K562 (cell line): ENCODE results near the gene ALAS2. TPM values are rescaled to one million over a fixed set of nuclear protein-coding genes. Genes with fewer than 3 reads are reported as not detected.

Experiments
- CLOCK ChIP-seq: fragments of 250-450 bp; sonication (Bioruptor Pico); IDR thresholded peaks from 2 replicates; pipeline ENCODE4 v1.4.0; 2020; ENCODE audit warnings: mild to moderate bottlenecking, moderate library complexity, borderline replicate concordance
- GMEB1 ChIP-seq: fragments of 250-450 bp; sonication (Bioruptor Pico); IDR thresholded peaks from 2 replicates; pipeline ENCODE4 v1.4.0; 2020; ENCODE audit warnings: mild to moderate bottlenecking
- GTF2A2 ChIP-seq: IDR thresholded peaks from 2 replicates; pipeline ENCODE4 v1.6.1; 2016; ENCODE audit warnings: mild to moderate bottlenecking, missing genetic modification characterization, missing compliant biosample characterization
- HNRNPK ChIP-seq: fragments of 200-400 bp; formaldehyde crosslinking; IDR thresholded peaks from one replicate; pipeline ENCODE4 v1.6.1; 2018; ENCODE audit warnings: mild to moderate bottlenecking, low read depth, low read length; ENCODE audit not compliant: poor library complexity, severe bottlenecking
- HNRNPLL ChIP-seq: fragments of 200-400 bp; formaldehyde crosslinking; IDR thresholded peaks from 2 replicates; pipeline ENCODE4 v1.6.1; 2017; ENCODE audit warnings: low read length, low read depth, mild to moderate bottlenecking; ENCODE audit not compliant: poor library complexity, severe bottlenecking
- JUND ChIP-seq, 2 experiments: IDR thresholded peaks; 2 replicates in 1 of 2; 3 replicates in 1 of 2; pipeline ENCODE4 v1.6.1; 2011; ENCODE audit warnings: borderline replicate concordance in 2 of 2, low read depth in 2 of 2, low read length in 2 of 2, improper control_type of control experiment in 1 of 2, missing biosample characterization in 1 of 2, missing genetic modification characterization in 1 of 2, missing genetic modification reagents in 1 of 2
- MAFK ChIP-seq: IDR thresholded peaks from 2 replicates; pipeline ENCODE4 v1.6.1; 2011; ENCODE audit warnings: low read length, improper control_type of control experiment
- MCM2 ChIP-seq: fragments of 450-650 bp; IDR thresholded peaks from 2 replicates; pipeline ENCODE4 v1.6.1; 2017; ENCODE audit warnings: low read depth, mild to moderate bottlenecking
- MEF2D ChIP-seq: conservative IDR thresholded peaks from 2 replicates; pipeline ENCODE4 v1.6.1; 2016; ENCODE audit warnings: low read depth, missing genetic modification characterization, missing compliant biosample characterization
- NR2F6 ChIP-seq: fragments of 450-650 bp; formaldehyde crosslinking; IDR thresholded peaks from 2 replicates; pipeline ENCODE4 v1.4.0; 2020; ENCODE audit warnings: mild to moderate bottlenecking
- POLR3A ChIP-seq: IDR thresholded peaks from 2 replicates; pipeline ENCODE4 v1.6.1; 2011; ENCODE audit warnings: borderline replicate concordance, mild to moderate bottlenecking, moderate library complexity; ENCODE audit not compliant: insufficient read length, insufficient read depth; ENCODE audit errors: extremely low read depth
- PTBP1 ChIP-seq: fragments of 200-400 bp; formaldehyde crosslinking; IDR thresholded peaks from 2 replicates; pipeline ENCODE4 v1.6.1; 2017; ENCODE audit warnings: low read depth, low read length
- PTRF ChIP-seq: fragments of 450-650 bp; IDR thresholded peaks from 2 replicates; pipeline ENCODE4 v1.6.1; 2016; ENCODE audit warnings: mild to moderate bottlenecking, missing genetic modification characterization, missing compliant biosample characterization
- RBM17 ChIP-seq: fragments of 200-400 bp; formaldehyde crosslinking; IDR thresholded peaks from 2 replicates; pipeline ENCODE4 v1.6.1; 2017; ENCODE audit warnings: low read depth, mild to moderate bottlenecking, low read length, borderline replicate concordance
- SLC30A9 ChIP-seq: fragments of 250-450 bp; sonication (Bioruptor Pico); IDR thresholded peaks from 2 replicates; pipeline ENCODE4 v1.8.0; 2022; ENCODE audit warnings: mild to moderate bottlenecking, moderate library complexity
- SRSF1 ChIP-seq: fragments of 200-400 bp; formaldehyde crosslinking; IDR thresholded peaks from 2 replicates; pipeline ENCODE4 v1.6.1; 2017; ENCODE audit warnings: mild to moderate bottlenecking, low read depth, low read length, moderate library complexity
- TARDBP ChIP-seq: fragments of 450-650 bp; IDR thresholded peaks from 2 replicates; pipeline ENCODE4 v1.6.1; 2016
- ZC3H11A ChIP-seq: IDR thresholded peaks from 2 replicates; pipeline ENCODE4 v1.6.1; 2012; ENCODE audit warnings: low read depth, low read length, improper control_type of control experiment
- ZNF12 ChIP-seq: sonication (generic); formaldehyde crosslinking; IDR thresholded peaks from 2 replicates; pipeline ENCODE4 v1.4.0; 2020; ENCODE audit warnings: mild to moderate bottlenecking, missing genetic modification reagents
- ZNF384 ChIP-seq: IDR thresholded peaks from 2 replicates; pipeline ENCODE4 v1.6.1; 2012; ENCODE audit warnings: low read depth, low read length, improper control_type of control experiment
- ZNF77 ChIP-seq: fragments of 250-450 bp; sonication (Bioruptor Pico); IDR thresholded peaks from 2 replicates; pipeline ENCODE4 v1.5.0; 2020
- ZNF780A ChIP-seq: fragments of 250-450 bp; sonication (Bioruptor Pico); IDR thresholded peaks from 2 replicates; pipeline ENCODE4 v1.5.0; 2021; ENCODE audit warnings: mild to moderate bottlenecking
- polyA plus RNA-seq, 8 experiments: library from polyadenylated mRNA; depleted of rRNA in 4 of 8; stranded (reverse) in 5 of 8; unstranded in 3 of 8; fragments of >200 nt; fragmentation: Nextera tagmentation in 2 of 8; fragmentation: Illumina TruSeq in 1 of 8; extraction: Ambion mirVana in 2 of 8; extraction: Trizol in 1 of 8; gene quantifications; 2 replicates each; pipeline versions ENCODE4 v1.2.1 to v1.2.3, GENCODE V29; 2011 to 2014; ENCODE audit warnings: inconsistent platforms in 1 of 8, missing spikeins in 1 of 8
- total RNA-seq, 7 experiments: library from RNA; depleted of rRNA in 6 of 7; stranded (reverse); fragments of >200 nt in 6 of 7; fragmentation: Illumina TruSeq in 2 of 7; extraction: Trizol in 2 of 7; gene quantifications; 2 replicates each; pipeline versions ENCODE4 v1.2.1 to v1.2.3, GENCODE V29; 2011 to 2021; ENCODE audit warnings: low replicate concordance in 1 of 7
- TF ChIP-seq, protein P1 (sequence below): fragments of 250-450 bp; sonication (Bioruptor Pico); IDR thresholded peaks from 2 replicates; pipeline ENCODE4 v1.5.1; 2021; ENCODE audit warnings: mild to moderate bottlenecking
- TF ChIP-seq, protein P2 (sequence below): fragments of 450-650 bp; formaldehyde crosslinking; IDR thresholded peaks from 2 replicates; pipeline ENCODE4 v1.4.0; 2022; ENCODE audit warnings: mild to moderate bottlenecking, moderate library complexity

The ALAS2 gene
- total and polyA plus RNA-seq, 9 of the 15 experiments (the other 6 are each of a cell fraction or from before 2014, with no cell fraction given), result 14.6 to 101 (median 33.4) TPM

GRCh38 chrX:55014897-55015299 lies 15.9 kb downstream of the ALAS2 start (continued):
- no peak for TF ChIP-seq ZNF77 (CRISPR knock-in tag)
- TF ChIP-seq, protein P1, sequence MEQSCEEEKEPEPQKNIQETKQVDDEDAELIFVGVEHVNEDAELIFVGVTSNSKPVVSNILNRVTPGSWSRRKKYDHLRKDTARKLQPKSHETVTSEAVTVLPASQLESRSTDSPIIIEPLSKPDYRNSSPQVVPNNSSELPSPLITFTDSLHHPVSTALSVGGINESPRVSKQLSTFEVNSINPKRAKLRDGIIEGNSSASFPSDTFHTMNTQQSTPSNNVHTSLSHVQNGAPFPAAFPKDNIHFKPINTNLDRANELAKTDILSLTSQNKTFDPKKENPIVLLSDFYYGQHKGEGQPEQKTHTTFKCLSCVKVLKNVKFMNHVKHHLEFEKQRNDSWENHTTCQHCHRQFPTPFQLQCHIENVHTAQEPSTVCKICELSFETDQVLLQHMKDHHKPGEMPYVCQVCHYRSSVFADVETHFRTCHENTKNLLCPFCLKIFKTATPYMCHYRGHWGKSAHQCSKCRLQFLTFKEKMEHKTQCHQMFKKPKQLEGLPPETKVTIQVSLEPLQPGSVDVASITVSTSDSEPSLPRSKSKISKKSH, result no peak
- TF ChIP-seq POLR3A, result no peak
- no peak for TF ChIP-seq PTBP1
- TF ChIP-seq ZNF12, result no peak
- no peak for TF ChIP-seq SRSF1
- peak; percentile 47; the same call in 1 of the 2 replicates for TF ChIP-seq MEF2D (tag)
- no peak for TF ChIP-seq MAFK
- no peak for TF ChIP-seq ZNF780A (CRISPR knock-in tag)
- TF ChIP-seq GTF2A2 (tag), result no peak
- no peak for TF ChIP-seq GMEB1 (CRISPR knock-in tag)
- TF ChIP-seq RBM17, result no peak
- no peak for TF ChIP-seq HNRNPLL
- TF ChIP-seq, protein P2, sequence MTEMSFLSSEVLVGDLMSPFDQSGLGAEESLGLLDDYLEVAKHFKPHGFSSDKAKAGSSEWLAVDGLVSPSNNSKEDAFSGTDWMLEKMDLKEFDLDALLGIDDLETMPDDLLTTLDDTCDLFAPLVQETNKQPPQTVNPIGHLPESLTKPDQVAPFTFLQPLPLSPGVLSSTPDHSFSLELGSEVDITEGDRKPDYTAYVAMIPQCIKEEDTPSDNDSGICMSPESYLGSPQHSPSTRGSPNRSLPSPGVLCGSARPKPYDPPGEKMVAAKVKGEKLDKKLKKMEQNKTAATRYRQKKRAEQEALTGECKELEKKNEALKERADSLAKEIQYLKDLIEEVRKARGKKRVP (CRISPR knock-in tag), result no peak
- TF ChIP-seq SLC30A9 (CRISPR knock-in tag), result no peak
- peak; percentile 32; the same call in 1 of the 2 replicates for TF ChIP-seq JUND (IDR thresholded peaks at IDR 0.05; ENCODE audit: borderline replicate concordance, low read depth, low read length)
- peak; percentile 24; the same call in 1 of the 3 replicates for TF ChIP-seq JUND (tag; IDR thresholded peaks at IDR 0.05; ENCODE audit: borderline replicate concordance, low read depth, low read length)
- no peak for TF ChIP-seq ZC3H11A
- no peak for TF ChIP-seq ZNF384
- no peak for TF ChIP-seq MCM2
- TF ChIP-seq PTRF (tag), result no peak
- TF ChIP-seq TARDBP, result no peak; the same call in 1 of the 2 replicates
- no peak for TF ChIP-seq NR2F6 (CRISPR knock-in tag)
- TF ChIP-seq HNRNPK, result no peak
- TF ChIP-seq CLOCK (CRISPR knock-in tag), result no peak
